Measurements from ENCODE around the gene SH3RF1. TPM values are rescaled to one million over a fixed set of nuclear protein-coding genes. Genes with fewer than 3 reads are reported as not detected.

The SH3RF1 gene
- total and polyA plus RNA-seq, 4 donors = 14.7 to 21.9 (median 18.5) TPM

- peaks cover 3% of the 10 kb centered on the region for H3K4me1 ChIP-seq (ENCODE audit: control insufficient read depth, insufficient read depth, low read length)
- H3K4me3 ChIP-seq (ENCODE audit: low read depth, low read length) = no peak overlapping the region
- 14% methylated on average over 2 of the region's 3 CpGs for WGBS (ENCODE audit: insufficient coverage)
- H3K36me3 ChIP-seq (ENCODE audit: control insufficient read depth, insufficient read depth, low read length) = no peaks in the 10 kb centered on the region
- H3K27ac ChIP-seq (ENCODE audit: low read depth, low read length) = peak overlapping the region; percentile 59
- H3K9me3 ChIP-seq (ENCODE audit: control insufficient read depth, insufficient read depth, low read length) = no peaks in the 10 kb centered on the region
- peak in 3 of 6 donors; percentile 45 to 91 (median 67) for DNase-seq (ENCODE audit: low read depth in 4 of 6, low spot score in 6 of 6)
- H3K27me3 ChIP-seq (ENCODE audit: control insufficient read depth, insufficient read depth, low read length) = no peaks in the 10 kb centered on the region
Observed at GRCh38 chr4:169160825-169161224, 109.9 kb downstream of the SH3RF1 start.

GRCh38 chr4:169159624-169160171 is 111.1 kb downstream of the SH3RF1 start:
- 24% methylated on average over 2 of the region's 3 CpGs for WGBS (ENCODE audit: insufficient coverage)
- Histone ChIP-seq H3K36me3 (ENCODE audit: control insufficient read depth, insufficient read depth, low read length) (no peaks in the 10 kb centered on the region), H3K4me3 (ENCODE audit: low read depth, low read length) (no peak overlapping the region), H3K27me3 (ENCODE audit: control insufficient read depth, insufficient read depth, low read length) (no peaks in the 10 kb centered on the region), H3K4me1 (ENCODE audit: control insufficient read depth, insufficient read depth, low read length) (peaks cover 3% of the 10 kb centered on the region), H3K9me3 (ENCODE audit: control insufficient read depth, insufficient read depth, low read length) (no peaks in the 10 kb centered on the region), H3K27ac (ENCODE audit: low read depth, low read length) (peak overlapping the region; percentile 59)
- DNase-seq (ENCODE audit: low read depth in 4 of 6, low spot score in 6 of 6) = peak in 2 of 6 donors; percentile 78 to 83

GRCh38 chr4:169158861-169159260 is 111.9 kb downstream of the SH3RF1 start:
- H3K36me3 ChIP-seq (ENCODE audit: control insufficient read depth, insufficient read depth, low read length) = no peaks in the 10 kb centered on the region
- peaks cover 3% of the 10 kb centered on the region for H3K4me1 ChIP-seq (ENCODE audit: control insufficient read depth, insufficient read depth, low read length)
- no peaks in the 10 kb centered on the region for H3K27me3 ChIP-seq (ENCODE audit: control insufficient read depth, insufficient read depth, low read length)
- WGBS (ENCODE audit: insufficient coverage) = 47% methylated on average over 2 of the region's 2 CpGs
- H3K9me3 ChIP-seq (ENCODE audit: control insufficient read depth, insufficient read depth, low read length) = no peaks in the 10 kb centered on the region
- no peak for DNase-seq (ENCODE audit: low read depth in 4 of 6, low spot score in 6 of 6)
- H3K4me3 ChIP-seq (ENCODE audit: low read depth, low read length) = no peak overlapping the region
- H3K27ac ChIP-seq (ENCODE audit: low read depth, low read length) = no peak overlapping the region

GRCh38 chr4:169158046-169158445 is 112.7 kb downstream of the SH3RF1 start:
- Histone ChIP-seq H3K9me3 (ENCODE audit: control insufficient read depth, insufficient read depth, low read length) (no peaks in the 10 kb centered on the region), H3K27ac (ENCODE audit: low read depth, low read length) (no peak overlapping the region), H3K27me3 (ENCODE audit: control insufficient read depth, insufficient read depth, low read length) (no peaks in the 10 kb centered on the region), H3K4me1 (ENCODE audit: control insufficient read depth, insufficient read depth, low read length) (peaks cover 3% of the 10 kb centered on the region), H3K4me3 (ENCODE audit: low read depth, low read length) (no peak overlapping the region), H3K36me3 (ENCODE audit: control insufficient read depth, insufficient read depth, low read length) (no peaks in the 10 kb centered on the region)
- no peak for DNase-seq (ENCODE audit: low read depth in 4 of 6, low spot score in 6 of 6)
- 100% methylated on average over 3 of the region's 4 CpGs for WGBS (ENCODE audit: insufficient coverage)

- Histone ChIP-seq H3K4me3 (ENCODE audit: low read depth, low read length) (no peak overlapping the region), H3K27ac (ENCODE audit: low read depth, low read length) (no peak overlapping the region), H3K27me3 (ENCODE audit: control insufficient read depth, insufficient read depth, low read length) (no peaks in the 10 kb centered on the region), H3K36me3 (ENCODE audit: control insufficient read depth, insufficient read depth, low read length) (no peaks in the 10 kb centered on the region), H3K4me1 (ENCODE audit: control insufficient read depth, insufficient read depth, low read length) (peaks cover 3% of the 10 kb centered on the region), H3K9me3 (ENCODE audit: control insufficient read depth, insufficient read depth, low read length) (no peaks in the 10 kb centered on the region)
- no peak for DNase-seq (ENCODE audit: low read depth in 4 of 6, low spot score in 6 of 6)
- WGBS (ENCODE audit: insufficient coverage) = 100% methylated on average over 1 of the region's 3 CpGs
Observed at GRCh38 chr4:169156392-169156791, 114.4 kb downstream of the SH3RF1 start.

- Histone ChIP-seq H3K36me3 (ENCODE audit: control insufficient read depth, insufficient read depth, low read length) (no peaks in the 10 kb centered on the region), H3K9me3 (ENCODE audit: control insufficient read depth, insufficient read depth, low read length) (no peaks in the 10 kb centered on the region), H3K27me3 (ENCODE audit: control insufficient read depth, insufficient read depth, low read length) (no peaks in the 10 kb centered on the region), H3K27ac (ENCODE audit: low read depth, low read length) (no peak overlapping the region), H3K4me3 (ENCODE audit: low read depth, low read length) (no peak overlapping the region), H3K4me1 (ENCODE audit: control insufficient read depth, insufficient read depth, low read length) (no peaks in the 10 kb centered on the region)
- WGBS (ENCODE audit: insufficient coverage) = 92% methylated on average over 1 of the region's 2 CpGs
- DNase-seq (ENCODE audit: low read depth in 4 of 6, low spot score in 6 of 6) = no peak
Observed at GRCh38 chr4:169154121-169154520, 116.6 kb downstream of the SH3RF1 start.

- 100% methylated on average over 1 of the region's 2 CpGs for WGBS (ENCODE audit: insufficient coverage)
- H3K36me3 ChIP-seq (ENCODE audit: control insufficient read depth, insufficient read depth, low read length) = no peaks in the 10 kb centered on the region
- H3K9me3 ChIP-seq (ENCODE audit: control insufficient read depth, insufficient read depth, low read length) = no peaks in the 10 kb centered on the region
- no peak for DNase-seq (ENCODE audit: low read depth in 4 of 6, low spot score in 6 of 6)
- H3K4me1 ChIP-seq (ENCODE audit: control insufficient read depth, insufficient read depth, low read length) = no peaks in the 10 kb centered on the region
- no peak overlapping the region for H3K4me3 ChIP-seq (ENCODE audit: low read depth, low read length)
- no peak overlapping the region for H3K27ac ChIP-seq (ENCODE audit: low read depth, low read length)
- no peaks in the 10 kb centered on the region for H3K27me3 ChIP-seq (ENCODE audit: control insufficient read depth, insufficient read depth, low read length)
Observed at GRCh38 chr4:169153481-169154087, 117.2 kb downstream of the SH3RF1 start.

- Histone ChIP-seq H3K4me3 (ENCODE audit: low read depth, low read length) (no peak overlapping the region), H3K9me3 (ENCODE audit: control insufficient read depth, insufficient read depth, low read length) (no peaks in the 10 kb centered on the region), H3K36me3 (ENCODE audit: control insufficient read depth, insufficient read depth, low read length) (no peaks in the 10 kb centered on the region), H3K27ac (ENCODE audit: low read depth, low read length) (no peak overlapping the region), H3K4me1 (ENCODE audit: control insufficient read depth, insufficient read depth, low read length) (no peaks in the 10 kb centered on the region), H3K27me3 (ENCODE audit: control insufficient read depth, insufficient read depth, low read length) (no peaks in the 10 kb centered on the region)
- no CpG with 5 or more reads among the region's 4 CpGs for WGBS (ENCODE audit: insufficient coverage)
- DNase-seq (ENCODE audit: low read depth in 4 of 6, low spot score in 6 of 6) = no peak
Observed at GRCh38 chr4:169152899-169153298, 117.9 kb downstream of the SH3RF1 start.

- H3K9me3 ChIP-seq (ENCODE audit: control insufficient read depth, insufficient read depth, low read length) = no peaks in the 10 kb centered on the region
- no peak overlapping the region for H3K27ac ChIP-seq (ENCODE audit: low read depth, low read length)
- no CpG with 5 or more reads among the region's 3 CpGs for WGBS (ENCODE audit: insufficient coverage)
- H3K4me1 ChIP-seq (ENCODE audit: control insufficient read depth, insufficient read depth, low read length) = no peaks in the 10 kb centered on the region
- no peaks in the 10 kb centered on the region for H3K36me3 ChIP-seq (ENCODE audit: control insufficient read depth, insufficient read depth, low read length)
- H3K4me3 ChIP-seq (ENCODE audit: low read depth, low read length) = no peak overlapping the region
- no peaks in the 10 kb centered on the region for H3K27me3 ChIP-seq (ENCODE audit: control insufficient read depth, insufficient read depth, low read length)
- no peak for DNase-seq (ENCODE audit: low read depth in 4 of 6, low spot score in 6 of 6)
Observed at GRCh38 chr4:169152098-169152497, 118.7 kb downstream of the SH3RF1 start.

GRCh38 chr4:169151671-169152070 is 119.1 kb downstream of the SH3RF1 start:
- Histone ChIP-seq H3K4me1 (ENCODE audit: control insufficient read depth, insufficient read depth, low read length) (no peaks in the 10 kb centered on the region), H3K4me3 (ENCODE audit: low read depth, low read length) (no peak overlapping the region), H3K27ac (ENCODE audit: low read depth, low read length) (no peak overlapping the region), H3K9me3 (ENCODE audit: control insufficient read depth, insufficient read depth, low read length) (no peaks in the 10 kb centered on the region), H3K27me3 (ENCODE audit: control insufficient read depth, insufficient read depth, low read length) (no peaks in the 10 kb centered on the region), H3K36me3 (ENCODE audit: control insufficient read depth, insufficient read depth, low read length) (no peaks in the 10 kb centered on the region)
- no CpG with 5 or more reads among the region's 2 CpGs for WGBS (ENCODE audit: insufficient coverage)
- DNase-seq (ENCODE audit: low read depth in 4 of 6, low spot score in 6 of 6) = no peak
